ENCODE measurements around the gene UPF3B.

UPF3B gene

GRCh38 chrX:119784747-119785446, 67.9 kb downstream of the UPF3B start:
- DNase-seq (ENCODE audit: low read depth), result peak; percentile 59
- no peak overlapping the region for H3K4me3 ChIP-seq (ENCODE audit: low read depth, low read length)
- peak; percentile 62 for TF ChIP-seq CTCF (IDR thresholded peaks at IDR 0.05; ENCODE audit: insufficient read depth, low read depth, low read length, missing control alignments)

Measured in GM12865 (cell line).